K562 (cell line): ENCODE results near the gene CPSF7. TPM values are rescaled to one million over a fixed set of nuclear protein-coding genes. Genes with fewer than 3 reads are reported as not detected.
"Not testable (repeated sequence)": the region's sequence is repeated elsewhere in the genome, so short reads cannot be mapped to it uniquely, and the experiment has no call there.

ENCODE experiments used
- ATAC-seq: fragments of 200-7000 bp; cut with Tn5 transposase; 3 replicates; pipeline ENCODE4 v1.9.1; 2020; ENCODE audit warnings: moderate library complexity
- BruUV-seq: library from RNA; stranded (reverse); fragments of 400-500 nt; replicated peaks from 2 replicates; lab custom pipeline; 2021; lab: Mats Ljungman, UMichigan
- CTCF ChIA-PET: fragments of 300-600 bp; formaldehyde crosslinking; extraction: SDS; loops from one replicate; lab custom pipeline; 2021; ENCODE audit warnings: low intra/inter-chr PET ratio; lab: Yijun Ruan, JAX
- POLR2A ChIA-PET: fragments of 300-600, 350-650 bp; sonication (Branson Sonifier 250); formaldehyde crosslinking; extraction: SDS; loops from one replicate; lab custom pipeline; 2021; ENCODE audit warnings: antibody characterized with exemption, inconsistent platforms; lab: Yijun Ruan, JAX
- DNase-seq, 4 experiments: peaks; one replicate each; pipeline versions ENCODE4 v3.0.0 to v3.0.0-alpha.2; 2011 to 2018; ENCODE audit warnings: low spot score in 3 of 4, mixed read lengths in 3 of 4; ENCODE audit errors: extremely low read depth in 1 of 4
- FAIRE-seq: peaks from 2 replicates; lab custom pipeline; 2011; peaks lifted over from hg19 to GRCh38; lab: Jason Lieb, UNC
- H2AFZ ChIP-seq: 2 replicates; pipeline ENCODE4 v1.6.0; 2011; ENCODE audit warnings: low read depth, low read length, control low read depth, inconsistent platforms
- H3K27ac ChIP-seq: fragments of 200-600 bp; 3 replicates; pipeline ENCODE4 v1.8.0; 2011; ENCODE audit warnings: low read depth, mild to moderate bottlenecking, control low read depth, inconsistent platforms, low read length, moderate library complexity, mixed read lengths; ENCODE audit errors: extremely low read depth
- H3K27me3 ChIP-seq, 2 experiments: fragments of 300-600 bp in 1 of 2; 2 replicates in 1 of 2; 3 replicates in 1 of 2; pipeline versions ENCODE4 v1.6.0 to v1.8.0; 2011; ENCODE audit warnings: inconsistent platforms in 2 of 2, low read length in 2 of 2, mild to moderate bottlenecking in 1 of 2, mixed read lengths in 1 of 2, moderate library complexity in 1 of 2; ENCODE audit not compliant: control insufficient read depth in 2 of 2, insufficient read depth in 2 of 2
- H3K36me3 ChIP-seq: fragments of 300-600 bp; 3 replicates; pipeline ENCODE4 v1.8.0; 2011; ENCODE audit warnings: mild to moderate bottlenecking, low read length, inconsistent platforms; ENCODE audit not compliant: control insufficient read depth, insufficient read depth
- H3K4me1 ChIP-seq, 2 experiments: fragments of 200-600 bp in 1 of 2; replicated peaks in 1 of 2; 2 replicates in 1 of 2; 3 replicates in 1 of 2; pipeline versions ENCODE4 v1.5.1 to v1.8.0; 2011; ENCODE audit warnings: inconsistent platforms in 2 of 2, low read length in 2 of 2, mild to moderate bottlenecking in 1 of 2, mixed read lengths in 1 of 2, moderate library complexity in 1 of 2; ENCODE audit not compliant: control insufficient read depth in 2 of 2, insufficient read depth in 2 of 2
- H3K4me2 ChIP-seq: 2 replicates; pipeline ENCODE4 v1.6.1; 2011; ENCODE audit warnings: low read length, control low read depth, inconsistent platforms, mixed read lengths; ENCODE audit not compliant: insufficient read depth
- H3K4me3 ChIP-seq: fragments of 200-600 bp; sonication (generic), shearing (Covaris generic); 2 replicates; pipeline ENCODE4 v1.5.1; 2016; ENCODE audit warnings: control low read depth, inconsistent platforms
- H3K79me2 ChIP-seq: fragments of 200-600 bp; 3 replicates; pipeline ENCODE4 v1.8.0; 2011; ENCODE audit warnings: low read length, inconsistent platforms; ENCODE audit not compliant: control insufficient read depth, insufficient read depth
- H3K9ac ChIP-seq, 2 experiments: 2 replicates each; pipeline versions ENCODE4 v1.6.0 to v1.6.1; 2011; ENCODE audit warnings: low read depth in 2 of 2, low read length in 2 of 2, control low read depth in 1 of 2, inconsistent platforms in 1 of 2, mild to moderate bottlenecking in 1 of 2, mixed read lengths in 1 of 2; ENCODE audit not compliant: insufficient read depth in 1 of 2
- H3K9me1 ChIP-seq: one replicate; pipeline ENCODE4 v1.6.0; 2011; ENCODE audit warnings: inconsistent platforms, mild to moderate bottlenecking, low read length, moderate library complexity; ENCODE audit not compliant: control insufficient read depth, insufficient read depth
- H3K9me3 ChIP-seq: replicated peaks from 2 replicates; pipeline ENCODE4 v1.5.1; 2011; ENCODE audit warnings: low read depth, low read length, inconsistent platforms; ENCODE audit not compliant: control insufficient read depth, insufficient read depth
- H4K20me1 ChIP-seq: replicated peaks from 2 replicates; pipeline ENCODE4 v1.6.1; 2011; ENCODE audit warnings: low read length, inconsistent platforms, mixed read lengths; ENCODE audit not compliant: control insufficient read depth, insufficient read depth
- AFF1 ChIP-seq, 2 experiments: fragments of 450-650 bp; IDR thresholded peaks; 2 replicates each; pipeline ENCODE4 v1.6.1; 2018; ENCODE audit warnings: mild to moderate bottlenecking in 2 of 2, low read depth in 1 of 2; ENCODE audit not compliant: partially characterized antibody in 2 of 2
- ARHGAP35 ChIP-seq: fragments of 450-650 bp; IDR thresholded peaks from 2 replicates; pipeline ENCODE4 v1.6.1; 2018; ENCODE audit not compliant: partially characterized antibody
- BCOR ChIP-seq: fragments of 450-650 bp; IDR thresholded peaks from 2 replicates; pipeline ENCODE4 v1.6.1; 2016
- CSDE1 ChIP-seq, 2 experiments: fragments of 450-650 bp; IDR thresholded peaks; 2 replicates each; pipeline ENCODE4 v1.6.1; 2016; ENCODE audit warnings: mild to moderate bottlenecking in 1 of 2
- MLLT1 ChIP-seq, 2 experiments: fragments of 450-650 bp; IDR thresholded peaks; 2 replicates each; pipeline ENCODE4 v1.6.1; 2016
- MNT ChIP-seq, 2 experiments: fragments of 450-650 bp; conservative IDR thresholded peaks; 2 replicates each; pipeline ENCODE4 v1.6.1; 2017; ENCODE audit warnings: mild to moderate bottlenecking in 2 of 2, moderate library complexity in 2 of 2
- NBN ChIP-seq: fragments of 450-650 bp; IDR thresholded peaks from 2 replicates; pipeline ENCODE4 v1.6.1; 2016; ENCODE audit warnings: low read depth, mild to moderate bottlenecking
- SMARCA4 ChIP-seq: fragments of 450-650 bp; IDR thresholded peaks from 2 replicates; pipeline ENCODE4 v1.6.1; 2016
- SMARCA5 ChIP-seq: fragments of 450-650 bp; IDR thresholded peaks from 2 replicates; pipeline ENCODE4 v1.6.1; 2016
- YBX1 ChIP-seq: fragments of 450-650 bp; IDR thresholded peaks from 2 replicates; pipeline ENCODE4 v1.7.1; 2016; ENCODE audit warnings: mild to moderate bottlenecking
- ZNF512 ChIP-seq: IDR thresholded peaks from 2 replicates; pipeline ENCODE4 v1.6.1; 2016; ENCODE audit warnings: missing genetic modification characterization, missing compliant biosample characterization
- WGBS: fragments of 100-300 bp; shearing (Covaris generic); methylation state at CpG from one replicate; pipeline ENCODE4 v1.1.6; 2016; ENCODE audit warnings: low coverage, mixed read lengths; ENCODE audit not compliant: insufficient coverage; ENCODE audit errors: missing lambda C conversion rate; 5-methylcytosine and 5-hydroxymethylcytosine counted together
- in situ Hi-C: fragments of 300-500 bp; cut with MboI; formaldehyde crosslinking; loops from 4 replicates; pipeline ENCODE4 v1.15.0; 2018; ENCODE audit warnings: inconsistent platforms, mixed read lengths
- intact Hi-C: fragments of 100-400 bp; cut with micrococcal nuclease; formaldehyde crosslinking; loops from 2 replicates; pipeline ENCODE4 v1.14.2; 2022
- polyA plus RNA-seq, 8 experiments: library from polyadenylated mRNA; depleted of rRNA in 4 of 8; stranded (reverse) in 5 of 8; unstranded in 3 of 8; fragments of >200 nt; fragmentation: Nextera tagmentation in 2 of 8; fragmentation: Illumina TruSeq in 1 of 8; extraction: Ambion mirVana in 2 of 8; extraction: Trizol in 1 of 8; gene quantifications; 2 replicates each; pipeline versions ENCODE4 v1.2.1 to v1.2.3, GENCODE V29; 2011 to 2014; ENCODE audit warnings: inconsistent platforms in 1 of 8, missing spikeins in 1 of 8
- total RNA-seq, 7 experiments: library from RNA; depleted of rRNA in 6 of 7; stranded (reverse); fragments of >200 nt in 6 of 7; fragmentation: Illumina TruSeq in 2 of 7; extraction: Trizol in 2 of 7; gene quantifications; 2 replicates each; pipeline versions ENCODE4 v1.2.1 to v1.2.3, GENCODE V29; 2011 to 2021; ENCODE audit warnings: low replicate concordance in 1 of 7

Gene CPSF7
- total and polyA plus RNA-seq, 9 of the 15 experiments (the other 6 are each of a cell fraction or from before 2014, with no cell fraction given), result 14.8 to 104 (median 44.1) TPM

GRCh38 chr11:61430839-61431238 is 1.1 kb upstream of the CPSF7 start:
- Histone ChIP-seq H3K79me2 (peaks cover 92% of the 10 kb centered on the region), H3K27ac (peak overlapping the region; percentile 98), H3K36me3 (peaks cover 60% of the 10 kb centered on the region), H3K9ac (peak overlapping the region; percentile 87 to 97), H3K4me2 (peak overlapping the region; percentile 91), H3K4me3 (peak overlapping the region; percentile 72)
- CTCF ChIA-PET, result interaction anchor here (0.6 kb wide), 1 partner anchor 198 kb away, joined by 3 read pairs; no protein-coding TSS in a partner anchor
- POLR2A ChIA-PET, result interaction anchor here (2.1 to 3.8 kb wide), 3 partner anchors 9 to 97 kb away, joined by 5 to 32 read pairs (median 15); no protein-coding TSS in a partner anchor
- H2AFZ ChIP-seq, H3K9me3 ChIP-seq, H3K27me3 ChIP-seq, H4K20me1 ChIP-seq, ATAC-seq, BruUV-seq, DNase-seq, FAIRE-seq, in situ Hi-C loops, H3K4me1 ChIP-seq, intact Hi-C loops, H3K9me1 ChIP-seq: not testable (repeated sequence)
- 0% methylated on average over 6 of the region's 10 CpGs for WGBS
- peak; percentile 25; the same call in 1 of the 2 replicates for TF ChIP-seq SMARCA4
- peak in 1 of 2 experiments; percentile 16 for TF ChIP-seq AFF1 (IDR thresholded peaks at IDR 0.05; ENCODE audit: low read depth in 1 of 2, partially characterized antibody in 2 of 2)
- TF ChIP-seq NBN, result peak; percentile 42
- 0 out of 4 replicates have a peak, but pooled peaks of 1 of the 2 experiments have one; percentile 14 for TF ChIP-seq MNT (conservative IDR thresholded peaks at IDR 0.05)
- peak in 1 of 2 experiments; percentile 82; a peak in 2 of 4 replicates for TF ChIP-seq MLLT1 (IDR thresholded peaks at IDR 0.05)
- TF ChIP-seq ZNF512 (tag), result peak; percentile 42; the same call in 1 of the 2 replicates
- 0 out of 2 replicates have a peak, but pooled peaks have one; percentile 32 for TF ChIP-seq YBX1
- peak; percentile 38; the same call in 1 of the 2 replicates for TF ChIP-seq SMARCA5
- TF ChIP-seq BCOR, result 0 out of 2 replicates have a peak, but pooled peaks have one; percentile 19
- 0 out of 4 replicates have a peak, but pooled peaks of 1 of the 2 experiments have one; percentile 29 for TF ChIP-seq CSDE1 (IDR thresholded peaks at IDR 0.05)
- TF ChIP-seq ARHGAP35, result peak; percentile 40
